B cell (primary cell): ENCODE measurements around the gene LPO. TPM values are rescaled to one million over a fixed set of nuclear protein-coding genes. Genes with fewer than 3 reads are reported as not detected.
A peak's percentile ranks its signal among the peaks of the same experiment; 100 is the strongest.

Source experiments
- ATAC-seq: fragments of 200-7000 bp; cut with Tn5 transposase; one replicate; pipeline ENCODE4 v1.10.0; 2021; ENCODE audit warnings: low read depth, mild to moderate bottlenecking, moderate number of reproducible peaks, moderate library complexity
- CTCF ChIA-PET: fragments of 350-600 bp; sonication (Branson Sonifier 250); formaldehyde crosslinking; loops from one replicate; lab custom pipeline; 2021; ENCODE audit warnings: antibody characterized with exemption, inconsistent platforms; lab: Charles Lee
- POLR2A ChIA-PET: fragments of 350-600 bp; sonication (Branson Sonifier 250); formaldehyde crosslinking; loops from one replicate; lab custom pipeline; 2021; ENCODE audit warnings: antibody characterized with exemption; lab: Charles Lee
- DNase-seq: peaks from one replicate; pipeline ENCODE4 v3.0.0; 2013
- H2AFZ ChIP-seq: 2 replicates; pipeline ENCODE4 v1.6.1; 2012; ENCODE audit warnings: mild to moderate bottlenecking, low read depth, low read length; ENCODE audit not compliant: insufficient read depth, poor library complexity, severe bottlenecking
- H3K27ac ChIP-seq, 2 donors: 1 replicate in 1 of 2; 2 replicates in 1 of 2; pipeline ENCODE4 v1.5.1; 2012 to 2013; ENCODE audit warnings: low read length in 2 of 2, mild to moderate bottlenecking in 2 of 2, moderate library complexity in 1 of 2
- H3K27me3 ChIP-seq, 4 experiments: fragments of 200-600 bp in 1 of 4; sonication (generic) in 1 of 4; replicated peaks in 1 of 4; 1 replicate in 2 of 4; 2 replicates in 2 of 4; pipeline versions ENCODE4 v1.6.1 to v1.7.0; 2013 to 2016; ENCODE audit warnings: low read length in 3 of 4, mild to moderate bottlenecking in 2 of 4, mixed read lengths in 1 of 4, moderate library complexity in 1 of 4; ENCODE audit not compliant: insufficient read depth in 4 of 4, control insufficient read depth in 3 of 4; ENCODE audit errors: control extremely low read depth in 1 of 4
- H3K36me3 ChIP-seq, 2 experiments: replicated peaks in 1 of 2; 1 replicate in 1 of 2; 2 replicates in 1 of 2; pipeline versions ENCODE4 v1.6.1 to v1.7.1; 2013; ENCODE audit warnings: low read length in 1 of 2; ENCODE audit not compliant: insufficient read depth in 2 of 2, control insufficient read depth in 1 of 2; ENCODE audit errors: control extremely low read depth in 1 of 2, extremely low read depth in 1 of 2
- H3K4me1 ChIP-seq, 2 donors: fragments of 200-600 bp in 1 of 2; sonication (generic) in 1 of 2; 1 replicate in 1 of 2; 2 replicates in 1 of 2; pipeline versions ENCODE4 v1.5.1 to v1.6.1; 2013 to 2017; ENCODE audit warnings: low read length in 2 of 2; ENCODE audit not compliant: control insufficient read depth in 2 of 2, insufficient read depth in 2 of 2
- H3K4me2 ChIP-seq: replicated peaks from 2 replicates; pipeline ENCODE3; 2012; ENCODE audit warnings: mild to moderate bottlenecking, low read depth, low read length; ENCODE audit not compliant: poor library complexity, severe bottlenecking
- H3K4me3 ChIP-seq, 5 experiments: fragments of 200-600 bp in 1 of 5; sonication (generic) in 1 of 5; 1 replicate in 3 of 5; 2 replicates in 2 of 5; pipeline versions ENCODE4 v1.5.1 to v1.7.0; 2011 to 2016; ENCODE audit warnings: low read length in 4 of 5, mild to moderate bottlenecking in 4 of 5, low read depth in 2 of 5, control low read depth in 1 of 5, moderate library complexity in 1 of 5; ENCODE audit not compliant: insufficient read depth in 1 of 5; ENCODE audit errors: control extremely low read depth in 1 of 5, extremely low read depth in 1 of 5
- H3K79me2 ChIP-seq: fragments of 200-600 bp; sonication (generic); one replicate; pipeline ENCODE4 v1.6.0; 2016; ENCODE audit warnings: low read length; ENCODE audit not compliant: control insufficient read depth, insufficient read depth
- H3K9ac ChIP-seq: fragments of 200-600 bp; sonication (generic); 2 replicates; pipeline ENCODE4 v1.6.1; 2017; ENCODE audit warnings: mild to moderate bottlenecking, low read length, moderate library complexity
- H3K9me3 ChIP-seq, 3 donors: one replicate each; pipeline versions ENCODE4 v1.6.1 to v1.7.1; 2013; ENCODE audit warnings: low read length in 2 of 3; ENCODE audit not compliant: control insufficient read depth in 2 of 3, insufficient read depth in 1 of 3; ENCODE audit errors: control extremely low read depth in 1 of 3
- H4K20me1 ChIP-seq: 2 replicates; pipeline ENCODE4 v1.6.0; 2012; ENCODE audit warnings: mild to moderate bottlenecking, low read length; ENCODE audit not compliant: insufficient read depth, control insufficient read depth, poor library complexity, severe bottlenecking
- H3K27ac Mint-ChIP-seq: one replicate; pipeline ENCODE4 v1.8.0; 2021; ENCODE audit warnings: mixed read lengths
- H3K27me3 Mint-ChIP-seq: one replicate; pipeline ENCODE4 v1.8.0; 2021; ENCODE audit warnings: mixed read lengths
- H3K4me1 Mint-ChIP-seq: one replicate; pipeline ENCODE4 v1.8.0; 2021; ENCODE audit warnings: mixed read lengths
- H3K4me3 Mint-ChIP-seq: one replicate; pipeline ENCODE4 v1.8.0; 2021; ENCODE audit warnings: mixed read lengths
- H3K9me3 Mint-ChIP-seq: one replicate; pipeline ENCODE4 v1.8.0; 2022; ENCODE audit warnings: mixed read lengths; ENCODE audit not compliant: insufficient read depth
- EZH2 ChIP-seq: IDR thresholded peaks from 2 replicates; pipeline ENCODE4 v1.6.1; 2012; ENCODE audit warnings: borderline replicate concordance, low read depth, mild to moderate bottlenecking, moderate library complexity, low read length; ENCODE audit not compliant: insufficient read depth, poor library complexity, severe bottlenecking
- WGBS: methylation state at CpG from one replicate; pipeline ENCODE4 v1.1.5; 2013; ENCODE audit warnings: missing lambda C conversion rate; ENCODE audit not compliant: insufficient coverage; 5-methylcytosine and 5-hydroxymethylcytosine counted together
- intact Hi-C: fragments of 100-400 bp; cut with micrococcal nuclease; formaldehyde crosslinking; loops from one replicate; pipeline ENCODE4 v1.10.0; 2022
- polyA plus RNA-seq: library from polyadenylated mRNA; depleted of rRNA; stranded (reverse); fragments of >200 nt; gene quantifications from 2 replicates; pipeline ENCODE4 v1.2.3, GENCODE V29; 2012
- total RNA-seq, 2 donors: library from RNA; stranded (reverse); fragments of 120-200 nt in 1 of 2; gene quantifications; 1 replicate in 1 of 2; 2 replicates in 1 of 2; pipeline versions ENCODE4 v1.2.3 to v1.2.4, GENCODE V29; 2013 to 2022
- TF ChIP-seq, protein P1 (sequence below): fragments of 200-600 bp; IDR thresholded peaks from one replicate; pipeline ENCODE4 v1.8.0; 2022; ENCODE audit warnings: antibody characterized with exemption, mild to moderate bottlenecking

LPO gene
- total and polyA plus RNA-seq, 2 donors (not counting 1 experiment from before 2014, with no cell fraction given) = not detected

DNA sequence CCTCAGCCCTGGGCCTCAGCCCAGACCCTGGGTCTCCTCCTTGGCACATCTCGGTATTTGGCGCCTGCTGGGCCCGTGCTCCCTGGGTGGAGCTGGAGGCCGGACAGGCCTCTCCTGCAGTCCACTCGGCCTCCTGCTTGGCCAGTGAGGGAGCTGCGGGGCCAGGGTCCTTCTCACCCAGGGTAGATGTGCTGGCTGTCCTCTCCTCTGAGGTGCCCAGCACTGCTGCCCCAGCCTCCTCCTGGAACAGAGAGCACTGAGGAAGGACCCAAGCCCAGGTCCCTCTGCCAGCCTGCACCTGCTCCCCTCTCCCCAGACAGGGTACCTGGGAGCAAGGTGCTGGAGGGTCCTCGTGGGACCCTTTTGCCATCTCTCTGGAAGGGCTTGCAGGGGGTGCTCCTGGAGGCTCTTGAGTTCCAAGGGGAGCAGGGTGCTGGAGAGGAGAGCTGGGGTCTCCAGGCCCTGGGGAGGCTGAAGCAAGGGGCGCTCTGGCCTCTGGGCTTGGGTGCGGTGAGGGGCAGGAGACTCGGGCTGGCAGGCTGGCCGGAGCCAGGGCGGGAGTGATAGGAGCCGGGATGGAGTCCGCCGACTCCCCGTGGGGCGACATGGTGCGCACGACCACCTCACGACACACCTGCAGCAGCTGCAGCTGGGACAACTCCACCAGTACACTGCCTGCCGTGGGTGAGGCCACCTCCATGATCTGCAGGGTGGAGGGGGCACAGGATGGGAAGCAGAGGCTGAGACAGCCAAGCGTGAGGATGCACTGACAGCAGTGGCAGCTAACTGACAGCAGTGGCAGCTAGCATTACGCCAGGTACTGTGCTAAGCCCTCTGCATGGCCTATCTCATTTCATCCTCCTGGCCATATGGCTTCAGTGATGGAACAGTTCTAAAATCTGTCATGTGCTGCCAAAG lies 72.4 kb downstream of the LPO start:
- no peak for ATAC-seq
- Histone ChIP-seq H2AFZ (no peak overlapping the region), H3K9ac (no peak overlapping the region), H4K20me1 (no peaks in the 10 kb centered on the region), H3K4me1 (no peaks in the 10 kb centered on the region), H3K4me3 (no peak overlapping the region), H3K79me2 (no peaks in the 10 kb centered on the region), H3K4me2 (no peak overlapping the region), H3K36me3 (no peaks in the 10 kb centered on the region), H3K9me3 (no peaks in the 10 kb centered on the region), H3K27ac (no peak overlapping the region), H3K27me3 (no peaks in the 10 kb centered on the region)
- intact Hi-C loops = no loop called here
- Mint-ChIP-seq H3K4me3 (no peak overlapping the region), H3K27me3 (no peaks in the 10 kb centered on the region), H3K27ac (no peak overlapping the region), H3K4me1 (no peaks in the 10 kb centered on the region), H3K9me3 (no peaks in the 10 kb centered on the region)
- DNase-seq = peak; percentile 6
- TF ChIP-seq EZH2 = no peak
- TF ChIP-seq, protein P1, sequence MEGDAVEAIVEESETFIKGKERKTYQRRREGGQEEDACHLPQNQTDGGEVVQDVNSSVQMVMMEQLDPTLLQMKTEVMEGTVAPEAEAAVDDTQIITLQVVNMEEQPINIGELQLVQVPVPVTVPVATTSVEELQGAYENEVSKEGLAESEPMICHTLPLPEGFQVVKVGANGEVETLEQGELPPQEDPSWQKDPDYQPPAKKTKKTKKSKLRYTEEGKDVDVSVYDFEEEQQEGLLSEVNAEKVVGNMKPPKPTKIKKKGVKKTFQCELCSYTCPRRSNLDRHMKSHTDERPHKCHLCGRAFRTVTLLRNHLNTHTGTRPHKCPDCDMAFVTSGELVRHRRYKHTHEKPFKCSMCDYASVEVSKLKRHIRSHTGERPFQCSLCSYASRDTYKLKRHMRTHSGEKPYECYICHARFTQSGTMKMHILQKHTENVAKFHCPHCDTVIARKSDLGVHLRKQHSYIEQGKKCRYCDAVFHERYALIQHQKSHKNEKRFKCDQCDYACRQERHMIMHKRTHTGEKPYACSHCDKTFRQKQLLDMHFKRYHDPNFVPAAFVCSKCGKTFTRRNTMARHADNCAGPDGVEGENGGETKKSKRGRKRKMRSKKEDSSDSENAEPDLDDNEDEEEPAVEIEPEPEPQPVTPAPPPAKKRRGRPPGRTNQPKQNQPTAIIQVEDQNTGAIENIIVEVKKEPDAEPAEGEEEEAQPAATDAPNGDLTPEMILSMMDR = no peak
- POLR2A ChIA-PET = no interaction called here
- CTCF ChIA-PET = interaction anchor here (0.9 kb wide), 1 partner anchor 115 kb away, joined by 4 read pairs; no protein-coding TSS in a partner anchor
- 98% methylated on average over 23 of the region's 23 CpGs for WGBS

DNA sequence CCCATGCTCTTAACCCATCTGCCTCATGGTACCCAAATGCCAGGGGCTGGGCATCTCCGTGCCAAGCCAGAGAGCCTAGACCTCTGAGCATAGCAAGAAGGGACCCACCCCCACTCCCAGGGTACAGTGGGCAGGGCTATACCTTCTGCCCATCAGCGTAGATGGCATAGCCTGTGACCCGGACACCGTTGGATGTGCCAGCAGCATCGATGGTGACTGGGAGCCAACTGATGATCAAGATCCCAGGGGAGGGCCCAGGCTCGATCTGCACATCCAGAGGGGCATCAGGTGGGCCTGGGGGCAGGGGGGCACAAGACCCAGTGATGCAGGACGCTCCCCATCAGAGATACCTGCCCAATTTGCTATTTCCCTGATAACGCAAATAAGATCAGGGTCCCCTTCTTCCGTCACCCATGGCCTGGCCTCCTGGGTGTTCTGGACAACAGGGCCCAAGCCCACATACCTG lies 73.1 kb downstream of the LPO start:
- no peaks in the 10 kb centered on the region for H4K20me1 ChIP-seq
- WGBS = 95% methylated on average over 9 of the region's 9 CpGs
- H3K9ac ChIP-seq = no peak overlapping the region
- H3K4me1 Mint-ChIP-seq = no peaks in the 10 kb centered on the region
- H3K27me3 ChIP-seq = no peaks in the 10 kb centered on the region
- H3K4me2 ChIP-seq = no peak overlapping the region
- no peak for DNase-seq
- no peak overlapping the region for H3K4me3 ChIP-seq
- H2AFZ ChIP-seq = no peak overlapping the region
- no peaks in the 10 kb centered on the region for H3K79me2 ChIP-seq
- no peak for ATAC-seq
- H3K27ac Mint-ChIP-seq = no peak overlapping the region
- ChIA-PET POLR2A (no interaction called here), CTCF (interaction anchor here (7.3 to 17.9 kb wide), 2 partner anchors 7 to 30 kb away, joined by 59 to 587 read pairs; no protein-coding TSS in a partner anchor)
- no peak overlapping the region for H3K27ac ChIP-seq
- no peaks in the 10 kb centered on the region for H3K27me3 Mint-ChIP-seq
- H3K4me1 ChIP-seq = no peaks in the 10 kb centered on the region
- no peak overlapping the region for H3K4me3 Mint-ChIP-seq
- H3K36me3 ChIP-seq = no peaks in the 10 kb centered on the region
- TF ChIP-seq, protein P1 = no peak
- no peak for TF ChIP-seq EZH2
- intact Hi-C loops = no loop called here
- no peaks in the 10 kb centered on the region for H3K9me3 Mint-ChIP-seq
- H3K9me3 ChIP-seq = no peaks in the 10 kb centered on the region
